Measurements from ENCODE around the gene KIAA0513. TPM values are rescaled to one million over a fixed set of nuclear protein-coding genes. Genes with fewer than 3 reads are reported as not detected.

Gene KIAA0513
- total and polyA plus RNA-seq, 10 of the 15 experiments (the other 5 are each of a cell fraction or from before 2014, with no cell fraction given), result 0.14 to 5.8 (median 2.0) TPM

GRCh38 chr16:85010931-85011845 is 16.4 kb upstream of the KIAA0513 start, which contains the start of gene ZDHHC7 (continued):
- peak; percentile 71; the same call in 1 of the 2 replicates for TF ChIP-seq MXI1 (IDR thresholded peaks at IDR 0.05; ENCODE audit: low read depth, low read length)
- TF ChIP-seq NBN (IDR thresholded peaks at IDR 0.05), result peak; percentile 99

GRCh38 chr16:85011846-85012284 is 15.7 kb upstream of the KIAA0513 start:
- Histone ChIP-seq H3K27ac (ENCODE audit: control insufficient read depth, insufficient read depth) (peak overlapping the region; percentile 95), H3K4me1 (ENCODE audit: control insufficient read depth, insufficient read depth, low read length) (peaks cover 8% of the 10 kb centered on the region), H4K20me1 (ENCODE audit: control insufficient read depth, insufficient read depth) (no peaks in the 10 kb centered on the region; the same call in 1 of the 2 replicates), H3K4me2 (ENCODE audit: control insufficient read depth, insufficient read depth) (peak overlapping the region; percentile 85), H3K27me3 (replicated peaks in 1 of 2; ENCODE audit: control insufficient read depth in 2 of 2, insufficient read depth in 2 of 2, low read length in 1 of 2) (no peaks in the 10 kb centered on the region), H3K9ac (ENCODE audit: control insufficient read depth, insufficient read depth, low read length) (peak overlapping the region; percentile 96), H3K4me3 (peak overlapping the region; percentile 90), H3K9me3 (replicated peaks; ENCODE audit: control insufficient read depth, insufficient read depth, low read length) (no peaks in the 10 kb centered on the region), H2AFZ (ENCODE audit: control insufficient read depth, low read depth, low read length) (peak overlapping the region; percentile 93), H3K79me2 (ENCODE audit: control insufficient read depth, insufficient read depth, low read length) (peaks cover 37% of the 10 kb centered on the region), H3K36me3 (ENCODE audit: control insufficient read depth in 2 of 2, insufficient read depth in 2 of 2, low read length in 1 of 2) (no peaks in the 10 kb centered on the region)
- ATAC-seq (peak; percentile 39), FAIRE-seq (no peak), DNase-seq (ENCODE audit: low read depth, low spot score) (no peak)
- ChIA-PET POLR2A (interaction anchor here (0.6 to 2.9 kb wide), 5 partner anchors 10 to 102 kb away, joined by 3 to 21 read pairs (median 3); partner anchors contain the start of gene KIAA0513), CTCF (interaction anchor here (0.6 to 3.1 kb wide), 6 partner anchors 13 to 748 kb away, joined by 3 to 22 read pairs (median 4); partner anchors contain the start of gene KIAA0513), RAD21 (ENCODE audit: unreplicated experiment) (interaction anchor here (1.8 kb wide), 1 partner anchor 15 kb away, joined by 7 read pairs; the partner anchor contains the start of gene KIAA0513), SMC1A (ENCODE audit: uncharacterized antibody, unreplicated experiment) (interaction anchor here (1.6 to 3.0 kb wide), 3 partner anchors 15 to 75 kb away, joined by 4 to 14 read pairs (median 6); partner anchors contain the start of gene KIAA0513)
- in situ Hi-C loops (cut with MboI) (no loop called here), intact Hi-C loops (cut with micrococcal nuclease; ENCODE audit: unreplicated experiment) (loop anchor here (5.0 kb wide), 1 partner anchor 75 kb away; no protein-coding TSS in a partner anchor)
- 15% methylated on average over 17 of the region's 17 CpGs for WGBS (ENCODE audit: insufficient coverage, insufficient replicate concordance, low lambda C conversion rate, missing lambda C conversion rate)
- BruUV-seq (replicated peaks), result TSS peak; percentile 100
- TF ChIP-seq SIN3A (IDR thresholded peaks at IDR 0.05; ENCODE audit: low read depth, low read length), result no peak
- TF ChIP-seq CBFB (IDR thresholded peaks at IDR 0.05; ENCODE audit: low read depth), result peak; percentile 4; the same call in 1 of the 2 replicates
- no peak for TF ChIP-seq LARP7 (IDR thresholded peaks at IDR 0.05)
- TF ChIP-seq MLLT1 (IDR thresholded peaks at IDR 0.05), result peak; percentile 83; the same call in 1 of the 2 replicates
- TF ChIP-seq TARDBP (IDR thresholded peaks at IDR 0.05; ENCODE audit: borderline replicate concordance), result no peak

Measured in GM12878 (cell line).